Stimulated activated memory B cell treated with anti-CD40 and anti-IgM and Interleukin-4, amounts not matched to agents 10 μg/mL and 1 μg/mL and 100 μg/mL, for 72 hours (primary cell): Measurements from ENCODE around the gene ASCL3.

Experiments used
- ATAC-seq: fragments of 150-1000 bp; cut with Tn5 transposase; 2 replicates; pipeline ENCODE4 v1.10.0; 2021
- H3K27ac Mint-ChIP-seq: one replicate; pipeline ENCODE4 v1.8.0; 2022; ENCODE audit warnings: mild to moderate bottlenecking, mixed read lengths
- H3K27me3 Mint-ChIP-seq: one replicate; pipeline ENCODE4 v1.8.0; 2022; ENCODE audit warnings: mixed read lengths
- H3K36me3 Mint-ChIP-seq: one replicate; pipeline ENCODE4 v1.8.0; 2022; ENCODE audit warnings: mixed read lengths
- H3K4me1 Mint-ChIP-seq: one replicate; pipeline ENCODE4 v1.8.0; 2022; ENCODE audit warnings: mixed read lengths
- H3K4me3 Mint-ChIP-seq: one replicate; pipeline ENCODE4 v1.8.0; 2022; ENCODE audit warnings: mild to moderate bottlenecking, moderate library complexity, mixed read lengths
- H3K9me3 Mint-ChIP-seq: one replicate; pipeline ENCODE4 v1.8.0; 2022; ENCODE audit warnings: mixed read lengths

ASCL3 gene

DNA sequence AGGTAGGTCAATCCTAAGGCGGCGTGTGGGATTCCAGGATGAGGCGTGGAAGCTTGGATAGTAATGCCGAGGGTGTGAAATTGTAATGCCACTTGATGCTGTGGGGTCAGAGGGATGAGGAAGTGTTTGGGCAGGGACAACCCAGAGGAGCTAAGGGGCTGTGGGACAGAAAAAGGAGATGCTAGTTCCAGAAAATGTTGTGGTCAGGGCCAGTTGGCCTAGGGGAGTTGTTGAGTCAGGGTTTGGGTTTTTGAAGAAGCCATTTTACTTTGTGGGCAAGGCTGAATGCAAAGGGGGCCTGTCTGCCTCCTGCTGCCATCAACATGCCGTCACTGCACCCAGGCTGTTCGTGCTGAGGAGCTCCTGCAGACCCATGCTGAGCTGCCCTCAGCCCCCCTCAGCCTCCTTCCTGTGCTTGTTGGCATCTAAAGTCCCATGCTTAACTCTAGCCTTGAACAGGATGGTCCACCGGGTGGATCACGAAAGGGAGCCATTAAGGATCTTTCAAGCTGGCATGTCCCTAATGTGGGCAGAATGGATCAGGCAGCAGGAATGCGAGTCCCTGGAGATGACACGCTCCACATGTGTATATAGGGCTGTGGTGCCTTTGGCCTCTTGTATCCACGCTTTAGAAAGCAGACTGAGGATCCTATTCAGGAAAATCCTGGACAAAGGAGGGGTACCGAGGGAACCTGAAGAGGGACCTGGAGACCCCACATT is 12.2 kb downstream of the ASCL3 start:
- no peaks in the 10 kb centered on the region for H3K9me3 Mint-ChIP-seq
- no peak overlapping the region for H3K4me3 Mint-ChIP-seq
- H3K27ac Mint-ChIP-seq: no peak overlapping the region
- H3K4me1 Mint-ChIP-seq: no peaks in the 10 kb centered on the region
- ATAC-seq: no peak
- no peaks in the 10 kb centered on the region for H3K36me3 Mint-ChIP-seq
- H3K27me3 Mint-ChIP-seq: peaks cover 15% of the 10 kb centered on the region

DNA sequence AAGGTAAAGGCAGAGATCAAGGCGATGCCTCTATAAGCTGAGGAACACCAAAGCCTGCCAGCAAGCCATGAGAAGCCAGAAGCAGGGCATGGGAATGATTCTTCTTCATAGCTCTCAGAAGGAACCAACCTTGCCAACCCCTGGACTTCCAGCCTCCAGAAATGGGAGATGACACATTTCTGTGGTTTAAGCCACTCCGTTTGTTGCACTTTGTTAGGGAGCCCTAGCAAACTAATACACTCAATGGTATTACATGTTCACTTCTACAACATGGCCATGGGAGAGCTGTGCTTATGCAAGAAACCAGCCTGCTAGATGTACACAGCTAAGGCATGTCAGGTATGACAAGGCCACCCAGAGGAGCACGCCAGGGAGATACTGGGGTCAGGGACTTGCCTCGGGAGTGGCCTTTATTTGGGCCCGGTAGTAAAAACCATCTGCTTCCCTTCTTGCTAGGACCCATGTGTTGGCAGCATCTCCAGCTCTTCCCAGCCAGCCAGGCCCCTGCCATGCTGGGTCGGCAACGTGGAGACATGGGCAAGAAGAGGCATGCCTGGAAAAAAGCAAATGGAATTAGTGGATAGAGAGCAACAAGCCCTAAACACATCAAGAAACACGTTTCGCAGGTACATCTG is 13.7 kb downstream of the ASCL3 start:
- Mint-ChIP-seq H3K9me3 (no peaks in the 10 kb centered on the region), H3K27ac (no peak overlapping the region), H3K4me1 (no peaks in the 10 kb centered on the region), H3K36me3 (no peaks in the 10 kb centered on the region), H3K27me3 (peaks cover 15% of the 10 kb centered on the region), H3K4me3 (no peak overlapping the region)
- no peak for ATAC-seq

DNA sequence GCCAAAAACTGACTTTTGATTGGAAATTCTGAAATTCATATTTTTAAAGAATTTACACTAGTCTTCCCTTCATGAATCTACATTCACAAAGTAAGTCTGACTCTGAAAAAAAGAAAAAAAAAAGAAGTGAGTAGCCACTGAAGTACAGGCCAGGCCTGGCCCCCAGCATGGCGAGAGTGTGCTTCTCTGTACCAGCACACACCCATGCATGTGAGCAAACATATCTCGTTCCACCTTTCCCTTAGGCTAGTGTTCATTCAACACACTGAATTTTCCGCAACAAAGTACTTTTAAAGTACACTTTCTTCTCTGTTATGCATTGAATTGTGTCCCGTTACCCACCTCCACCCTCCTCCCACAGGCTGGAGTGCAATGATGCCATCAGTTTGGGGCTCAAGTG is 14.6 kb downstream of the ASCL3 start:
- no peaks in the 10 kb centered on the region for H3K36me3 Mint-ChIP-seq
- peaks cover 15% of the 10 kb centered on the region for H3K27me3 Mint-ChIP-seq
- H3K27ac Mint-ChIP-seq: no peak overlapping the region
- no peaks in the 10 kb centered on the region for H3K4me1 Mint-ChIP-seq
- no peak overlapping the region for H3K4me3 Mint-ChIP-seq
- H3K9me3 Mint-ChIP-seq: no peaks in the 10 kb centered on the region
- ATAC-seq: no peak

DNA sequence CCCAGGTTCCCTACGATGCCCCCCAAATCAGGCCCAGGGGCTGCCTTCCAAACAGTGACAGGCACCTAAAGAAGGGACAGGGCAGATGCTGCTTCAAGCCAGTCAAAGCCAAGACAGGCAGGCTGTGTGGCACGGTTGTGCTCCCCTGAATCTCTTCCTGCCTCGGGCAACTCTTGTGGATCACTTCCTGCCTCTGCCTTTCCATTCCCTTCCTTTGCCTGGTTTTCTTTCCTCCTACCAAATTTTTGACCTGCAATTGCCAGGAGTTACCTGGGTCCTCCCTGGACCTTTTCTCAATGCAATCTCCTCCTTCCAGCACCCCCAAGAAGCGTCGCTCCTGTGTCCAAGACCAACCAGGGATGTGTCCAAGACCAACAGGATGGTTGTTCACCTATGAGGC is 15.6 kb downstream of the ASCL3 start:
- Mint-ChIP-seq H3K27ac (no peak overlapping the region), H3K4me3 (no peak overlapping the region), H3K9me3 (no peaks in the 10 kb centered on the region), H3K36me3 (no peaks in the 10 kb centered on the region), H3K27me3 (peaks cover 15% of the 10 kb centered on the region), H3K4me1 (no peaks in the 10 kb centered on the region)
- no peak for ATAC-seq

DNA sequence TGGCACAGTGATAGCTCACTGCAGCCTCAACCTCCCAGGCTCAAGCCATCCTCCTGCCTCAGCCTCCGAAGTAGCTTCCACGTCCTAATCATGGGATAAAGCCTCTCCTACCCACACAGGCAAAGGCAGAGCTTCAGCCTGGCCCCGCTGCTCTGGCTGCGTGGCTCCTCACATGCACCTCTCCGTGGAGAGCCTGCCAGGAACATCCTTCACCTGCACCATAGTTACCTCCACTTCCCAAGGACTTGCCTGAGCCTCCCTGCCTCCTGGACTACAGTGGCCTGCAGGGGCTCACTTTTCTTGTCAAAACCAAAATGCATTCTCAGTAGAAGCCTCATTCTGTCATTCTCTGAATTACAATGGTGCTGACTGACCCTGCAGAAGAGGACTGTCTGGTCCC is 16.6 kb downstream of the ASCL3 start:
- H3K4me1 Mint-ChIP-seq: no peaks in the 10 kb centered on the region
- H3K4me3 Mint-ChIP-seq: no peak overlapping the region
- no peaks in the 10 kb centered on the region for H3K36me3 Mint-ChIP-seq
- no peaks in the 10 kb centered on the region for H3K9me3 Mint-ChIP-seq
- no peak for ATAC-seq
- peaks cover 15% of the 10 kb centered on the region for H3K27me3 Mint-ChIP-seq
- H3K27ac Mint-ChIP-seq: no peak overlapping the region

DNA sequence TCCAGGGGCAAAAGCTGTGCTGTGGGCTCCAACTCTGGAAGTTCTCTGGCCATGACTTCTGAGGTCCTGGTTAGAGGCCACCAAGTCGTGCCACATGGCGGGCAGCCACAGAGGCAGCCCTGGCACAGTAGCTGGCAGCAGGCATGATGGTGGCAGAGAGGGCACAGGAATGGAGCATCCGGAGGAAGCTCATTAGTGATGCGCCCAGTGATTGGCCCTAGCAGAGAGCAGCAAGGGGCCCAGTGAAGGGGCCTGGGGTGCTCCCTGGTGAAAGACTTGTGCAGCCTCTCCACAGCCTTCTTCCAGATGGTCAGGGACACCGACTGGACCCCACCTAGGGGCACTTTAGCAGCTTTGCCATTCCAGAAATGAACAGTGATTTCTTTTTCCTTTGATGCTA is 17.1 kb downstream of the ASCL3 start:
- Mint-ChIP-seq H3K4me3 (no peak overlapping the region), H3K27me3 (peaks cover 15% of the 10 kb centered on the region), H3K27ac (no peak overlapping the region)

DNA sequence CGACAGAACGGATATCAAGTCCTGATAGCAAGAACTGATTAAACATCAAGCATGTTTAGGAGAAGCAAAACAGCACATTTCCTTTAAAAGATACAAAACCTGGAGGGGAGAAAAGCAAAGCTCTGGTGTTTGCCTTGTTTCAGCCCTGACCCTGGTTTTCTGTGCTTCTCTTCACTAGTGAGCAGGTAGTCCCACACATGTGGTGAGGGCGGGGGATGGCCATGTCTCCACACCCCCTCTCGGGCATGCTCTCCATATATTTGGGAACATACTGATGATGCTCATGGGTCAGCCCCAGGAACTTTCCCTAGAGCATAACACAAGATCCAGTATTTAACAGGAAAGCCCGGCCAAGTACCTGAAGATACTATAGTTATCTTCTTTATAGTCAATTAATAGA is 20.1 kb downstream of the ASCL3 start:
- ATAC-seq: no peak
- H3K4me1 Mint-ChIP-seq: no peaks in the 10 kb centered on the region
- H3K36me3 Mint-ChIP-seq: no peaks in the 10 kb centered on the region
- H3K27me3 Mint-ChIP-seq: no peaks in the 10 kb centered on the region
- no peak overlapping the region for H3K4me3 Mint-ChIP-seq
- no peak overlapping the region for H3K27ac Mint-ChIP-seq
- no peaks in the 10 kb centered on the region for H3K9me3 Mint-ChIP-seq

More for the DNA sequence above, 17.1 kb downstream of the ASCL3 start:
- Mint-ChIP-seq H3K4me1 (no peaks in the 10 kb centered on the region), H3K9me3 (no peaks in the 10 kb centered on the region), H3K36me3 (no peaks in the 10 kb centered on the region)
- ATAC-seq: no peak

DNA sequence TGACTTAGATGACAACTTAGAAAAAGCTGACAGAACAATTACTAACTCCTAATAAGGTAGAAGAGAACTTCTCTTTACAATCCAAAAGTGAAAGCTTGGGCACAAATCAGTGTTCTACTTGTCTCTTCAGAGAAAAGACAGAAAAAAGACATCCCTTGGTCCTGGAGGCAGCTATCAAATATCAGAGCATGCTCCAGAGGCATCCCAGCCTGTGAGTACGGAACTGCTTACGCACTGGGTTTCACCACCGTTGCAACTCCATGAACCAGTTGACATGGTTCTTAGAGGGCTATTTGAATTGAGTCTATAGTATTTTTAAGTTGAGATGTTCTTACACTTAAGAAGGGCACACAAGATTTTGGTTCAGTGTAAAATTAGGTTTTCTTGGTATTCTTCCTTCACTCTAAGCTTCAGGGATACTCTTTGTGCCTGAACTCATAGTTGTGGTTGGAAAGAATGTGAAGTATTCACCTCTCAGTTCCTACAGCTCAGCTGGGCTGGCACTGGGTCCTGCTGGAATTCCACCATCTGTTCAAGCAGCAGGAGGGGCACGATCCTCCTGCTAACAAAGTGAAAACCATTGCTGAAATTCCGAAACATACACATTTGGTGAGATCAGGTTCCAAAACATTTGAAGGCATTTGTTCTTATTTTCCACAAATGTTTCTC is 25.5 kb downstream of the ASCL3 start:
- no peaks in the 10 kb centered on the region for H3K36me3 Mint-ChIP-seq
- peaks cover 14% of the 10 kb centered on the region for H3K4me1 Mint-ChIP-seq
- no peaks in the 10 kb centered on the region for H3K9me3 Mint-ChIP-seq
- H3K27me3 Mint-ChIP-seq: no peaks in the 10 kb centered on the region
- H3K27ac Mint-ChIP-seq: no peak overlapping the region
- no peak overlapping the region for H3K4me3 Mint-ChIP-seq
- no peak for ATAC-seq

DNA sequence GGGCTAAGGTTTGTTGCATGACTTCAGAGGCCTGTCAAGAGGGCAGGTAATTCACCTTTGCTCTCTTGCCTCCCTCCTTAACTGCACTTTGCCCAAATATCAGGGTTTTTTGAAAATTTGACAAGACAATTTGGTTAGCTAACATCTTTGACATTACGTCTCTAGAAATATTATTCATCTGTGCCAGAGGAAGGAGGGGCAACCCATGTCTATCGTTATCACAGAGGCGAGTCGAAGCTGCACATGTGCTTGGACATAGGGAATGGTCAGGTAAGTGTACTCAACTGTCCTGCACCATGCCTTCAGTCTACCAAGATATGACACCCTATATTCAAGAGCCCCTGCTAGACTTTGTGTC is 28.2 kb downstream of the ASCL3 start:
- ATAC-seq: no peak
- no peaks in the 10 kb centered on the region for H3K27me3 Mint-ChIP-seq
- peaks cover 22% of the 10 kb centered on the region for H3K4me1 Mint-ChIP-seq
- H3K36me3 Mint-ChIP-seq: no peaks in the 10 kb centered on the region
- H3K4me3 Mint-ChIP-seq: no peak overlapping the region
- H3K27ac Mint-ChIP-seq: no peak overlapping the region
- H3K9me3 Mint-ChIP-seq: no peaks in the 10 kb centered on the region

DNA sequence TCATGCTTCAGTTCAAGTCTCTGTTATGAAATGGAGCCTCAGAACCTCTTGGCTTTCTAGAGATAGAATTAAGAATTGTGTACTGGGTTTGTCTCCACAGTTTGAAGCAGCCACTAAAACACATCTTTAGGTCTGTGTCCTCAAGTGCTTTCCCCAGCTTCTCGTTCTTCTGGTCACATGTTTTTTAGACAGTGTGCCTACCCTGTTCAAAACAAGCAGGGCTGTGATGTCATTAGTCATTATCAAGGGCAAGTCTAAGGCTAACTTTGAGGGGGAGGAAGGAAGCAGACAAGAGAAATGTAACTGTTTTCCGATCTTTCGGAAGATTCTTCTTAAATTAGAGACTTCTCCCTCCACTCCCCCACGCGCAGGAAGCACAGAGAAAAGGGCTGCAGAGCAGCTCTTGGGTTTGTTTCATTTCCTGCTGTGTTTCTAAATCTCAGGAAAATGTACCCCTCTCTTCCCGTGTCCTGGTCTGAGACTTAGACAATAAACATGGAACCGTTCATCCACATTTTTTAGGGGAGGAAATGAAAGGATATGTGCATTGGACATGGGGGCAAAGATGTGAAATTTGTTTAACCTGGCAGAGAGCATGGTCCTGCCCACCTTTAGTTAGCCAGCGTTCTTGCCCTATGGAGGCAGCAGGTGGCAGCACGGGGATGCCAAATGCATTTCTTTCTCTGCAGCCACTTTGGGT is 28.7 kb downstream of the ASCL3 start:
- no peak for ATAC-seq
- no peaks in the 10 kb centered on the region for H3K9me3 Mint-ChIP-seq
- H3K27me3 Mint-ChIP-seq: peaks cover 5% of the 10 kb centered on the region
- peaks cover 22% of the 10 kb centered on the region for H3K4me1 Mint-ChIP-seq
- peak overlapping the region; percentile 54 for H3K27ac Mint-ChIP-seq
- H3K4me3 Mint-ChIP-seq: peak overlapping the region; percentile 25
- no peaks in the 10 kb centered on the region for H3K36me3 Mint-ChIP-seq

DNA sequence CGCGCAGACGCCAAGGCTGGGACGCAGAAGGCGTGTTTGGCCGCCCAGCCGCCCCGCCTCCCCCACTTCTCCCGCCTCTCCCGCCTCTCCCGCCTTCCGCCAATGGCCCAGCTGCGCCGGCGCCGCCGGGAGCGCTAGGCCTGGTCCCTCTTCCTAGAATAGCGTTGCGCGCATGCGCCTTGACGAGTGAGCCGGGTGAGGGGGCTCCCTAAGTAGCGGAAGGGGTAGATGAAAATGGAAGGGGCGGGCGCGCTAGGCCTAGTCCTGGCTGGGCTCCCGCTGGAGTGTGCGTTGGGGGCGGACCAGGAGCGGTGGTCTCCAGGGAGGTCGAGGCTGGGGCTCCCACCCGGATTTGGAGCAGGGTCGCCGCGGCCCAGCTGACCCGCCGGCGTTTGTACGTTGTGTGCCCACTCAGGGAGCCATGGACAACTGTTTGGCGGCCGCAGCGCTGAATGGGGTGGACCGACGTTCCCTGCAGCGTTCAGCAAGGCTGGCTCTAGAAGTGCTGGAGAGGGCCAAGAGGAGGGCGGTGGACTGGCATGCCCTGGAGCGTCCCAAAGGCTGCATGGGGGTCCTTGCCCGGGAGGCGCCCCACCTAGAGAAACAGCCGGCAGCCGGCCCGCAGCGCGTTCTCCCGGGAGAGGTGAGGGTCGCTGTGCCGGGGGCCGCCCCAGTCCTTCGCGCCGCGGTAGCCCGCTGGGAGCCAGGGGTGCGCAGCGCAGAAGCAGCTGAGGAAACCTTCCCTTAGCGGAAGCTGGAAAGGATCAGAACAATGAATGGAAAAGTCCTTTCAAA is 31.6 kb downstream of the ASCL3 start, which contains the start of gene AKIP1:
AKIP1 (plus strand) TSS at position 161 of the 795 bp plus-strand sequence; CDS start at position 422, 261 bp downstream.
- H3K27ac Mint-ChIP-seq: peak within 1 kb of the TSS; percentile 75
- H3K9me3 Mint-ChIP-seq: no peaks in the 10 kb centered on the region
- peak within 1 kb of the TSS; percentile 91 for H3K4me3 Mint-ChIP-seq
- peaks cover 9% of the 10 kb centered on the region for H3K27me3 Mint-ChIP-seq
- peaks cover 31% of the 10 kb centered on the region for H3K4me1 Mint-ChIP-seq
- peak; percentile 87 for ATAC-seq
- no peaks in the 10 kb centered on the region for H3K36me3 Mint-ChIP-seq

DNA sequence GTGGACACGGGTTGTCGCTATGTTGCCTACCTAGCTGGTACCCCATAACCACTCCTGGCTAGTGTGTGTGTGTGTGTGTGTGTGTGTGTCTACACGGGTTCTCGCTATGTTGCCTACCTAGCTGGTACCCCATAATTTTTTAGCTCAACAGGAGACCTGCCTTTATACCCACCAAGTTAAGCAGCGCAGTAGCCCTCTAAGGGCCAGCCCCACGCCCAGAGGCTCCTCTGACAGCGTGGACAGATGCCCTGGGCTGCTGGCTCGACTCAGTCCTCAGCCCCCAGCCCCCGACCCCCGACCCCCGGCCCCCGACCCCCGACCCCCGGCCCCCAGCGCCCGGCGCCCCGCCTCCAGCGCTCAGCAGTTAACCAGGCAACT is 32.2 kb downstream of the ASCL3 start:
- H3K4me3 Mint-ChIP-seq: peak overlapping the region; percentile 91
- H3K4me1 Mint-ChIP-seq: peaks cover 31% of the 10 kb centered on the region
- H3K36me3 Mint-ChIP-seq: no peaks in the 10 kb centered on the region
- peak overlapping the region; percentile 75 for H3K27ac Mint-ChIP-seq
- ATAC-seq: peak; percentile 37
- H3K27me3 Mint-ChIP-seq: peaks cover 9% of the 10 kb centered on the region
- no peaks in the 10 kb centered on the region for H3K9me3 Mint-ChIP-seq

DNA sequence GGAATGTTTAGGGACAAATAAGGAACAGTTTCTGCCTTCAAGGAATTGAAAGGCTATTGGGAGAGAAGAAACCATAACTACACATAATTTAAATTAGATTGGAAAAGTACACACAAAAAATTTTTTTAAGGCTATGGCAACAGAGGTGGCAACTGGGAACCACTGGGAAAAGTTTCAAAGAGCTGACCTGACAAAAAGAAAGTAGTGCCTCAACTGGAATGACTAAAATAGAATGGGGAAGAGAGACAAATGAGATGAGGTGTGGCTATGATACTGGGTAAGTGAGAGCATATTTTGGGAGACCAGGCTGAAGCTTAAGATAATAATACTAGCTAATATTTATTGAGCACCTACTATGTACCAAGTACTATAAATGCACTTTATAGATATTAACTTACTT is 34.7 kb downstream of the ASCL3 start:
- H3K36me3 Mint-ChIP-seq: no peaks in the 10 kb centered on the region
- peaks cover 9% of the 10 kb centered on the region for H3K27me3 Mint-ChIP-seq
- no peaks in the 10 kb centered on the region for H3K9me3 Mint-ChIP-seq
- H3K4me3 Mint-ChIP-seq: no peak overlapping the region
- ATAC-seq: no peak
- H3K4me1 Mint-ChIP-seq: peaks cover 18% of the 10 kb centered on the region
- H3K27ac Mint-ChIP-seq: no peak overlapping the region

DNA sequence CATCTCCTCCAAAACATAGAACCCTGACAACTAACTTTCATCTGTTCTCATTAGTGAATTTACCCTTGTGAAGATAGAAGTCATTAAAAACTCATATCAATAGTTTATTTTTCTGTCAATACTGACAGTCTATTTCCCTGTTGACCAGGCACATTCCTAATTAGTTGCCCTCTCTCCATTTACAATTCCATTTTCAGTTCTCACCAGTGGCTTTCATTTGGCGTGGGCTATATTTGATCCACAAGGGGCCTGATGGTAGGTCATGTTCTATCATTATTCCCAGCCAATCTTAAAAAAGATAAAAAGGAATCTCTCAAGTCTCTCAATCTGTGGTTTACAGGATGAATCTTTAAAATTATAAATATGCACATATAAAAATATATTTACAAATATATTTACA is 35.7 kb downstream of the ASCL3 start:
- Mint-ChIP-seq H3K27me3 (peaks cover 11% of the 10 kb centered on the region), H3K36me3 (no peaks in the 10 kb centered on the region), H3K27ac (no peak overlapping the region), H3K9me3 (peaks cover 2% of the 10 kb centered on the region), H3K4me1 (peaks cover 18% of the 10 kb centered on the region), H3K4me3 (no peak overlapping the region)
- ATAC-seq: no peak
